Choroid plexus epithelial cell (primary cell): ENCODE measurements around the gene IL12RB1.
A peak's percentile ranks its signal among the peaks of the same experiment; 100 is the strongest.

Source experiments
- DNase-seq: peaks from one replicate; pipeline ENCODE4 v3.0.0-alpha.2; 2010; ENCODE audit warnings: low read depth
- H3K4me3 ChIP-seq: 2 replicates; pipeline ENCODE4 v1.5.1; 2011; ENCODE audit warnings: low read depth, mild to moderate bottlenecking, control low read depth, low read length, moderate library complexity
- CTCF ChIP-seq: conservative IDR thresholded peaks from 2 replicates; pipeline ENCODE4 v1.5.1; 2011; ENCODE audit warnings: low read depth, mild to moderate bottlenecking, control low read depth, inconsistent platforms, low read length, moderate library complexity

Gene IL12RB1

GRCh38 chr19:18029617-18030338 lies 57.0 kb downstream of the IL12RB1 start:
- no peak overlapping the region for H3K4me3 ChIP-seq
- DNase-seq: no peak

GRCh38 chr19:18027151-18027550 lies 59.6 kb downstream of the IL12RB1 start:
- TF ChIP-seq CTCF: no peak
- DNase-seq: no peak
- H3K4me3 ChIP-seq: no peak overlapping the region

More at GRCh38 chr19:18029617-18030338, 57.0 kb downstream of the IL12RB1 start:
- no peak for TF ChIP-seq CTCF

- H3K4me3 ChIP-seq: no peak overlapping the region
- DNase-seq: peak; percentile 96
- TF ChIP-seq CTCF: no peak
Observed at GRCh38 chr19:18023622-18024251, 63.0 kb downstream of the IL12RB1 start.

GRCh38 chr19:18021121-18021755 lies 65.5 kb downstream of the IL12RB1 start:
- DNase-seq: peak; percentile 96
- TF ChIP-seq CTCF: no peak
- no peak overlapping the region for H3K4me3 ChIP-seq

GRCh38 chr19:18020212-18021085 lies 66.3 kb downstream of the IL12RB1 start:
- TF ChIP-seq CTCF: no peak
- peak; percentile 77 for DNase-seq
- H3K4me3 ChIP-seq: no peak overlapping the region

GRCh38 chr19:18017275-18018083 lies 69.3 kb downstream of the IL12RB1 start:
- DNase-seq: peak; percentile 36
- H3K4me3 ChIP-seq: no peak overlapping the region

More at GRCh38 chr19:18017275-18018083, 69.3 kb downstream of the IL12RB1 start:
- no peak for TF ChIP-seq CTCF
